Fibroblast of upper back skin (primary cell): ENCODE results near the gene CASQ1.

Experiments used
- DNase-seq: peaks from one replicate; pipeline ENCODE4 v3.0.0-alpha.2; 2013

The CASQ1 gene

DNA sequence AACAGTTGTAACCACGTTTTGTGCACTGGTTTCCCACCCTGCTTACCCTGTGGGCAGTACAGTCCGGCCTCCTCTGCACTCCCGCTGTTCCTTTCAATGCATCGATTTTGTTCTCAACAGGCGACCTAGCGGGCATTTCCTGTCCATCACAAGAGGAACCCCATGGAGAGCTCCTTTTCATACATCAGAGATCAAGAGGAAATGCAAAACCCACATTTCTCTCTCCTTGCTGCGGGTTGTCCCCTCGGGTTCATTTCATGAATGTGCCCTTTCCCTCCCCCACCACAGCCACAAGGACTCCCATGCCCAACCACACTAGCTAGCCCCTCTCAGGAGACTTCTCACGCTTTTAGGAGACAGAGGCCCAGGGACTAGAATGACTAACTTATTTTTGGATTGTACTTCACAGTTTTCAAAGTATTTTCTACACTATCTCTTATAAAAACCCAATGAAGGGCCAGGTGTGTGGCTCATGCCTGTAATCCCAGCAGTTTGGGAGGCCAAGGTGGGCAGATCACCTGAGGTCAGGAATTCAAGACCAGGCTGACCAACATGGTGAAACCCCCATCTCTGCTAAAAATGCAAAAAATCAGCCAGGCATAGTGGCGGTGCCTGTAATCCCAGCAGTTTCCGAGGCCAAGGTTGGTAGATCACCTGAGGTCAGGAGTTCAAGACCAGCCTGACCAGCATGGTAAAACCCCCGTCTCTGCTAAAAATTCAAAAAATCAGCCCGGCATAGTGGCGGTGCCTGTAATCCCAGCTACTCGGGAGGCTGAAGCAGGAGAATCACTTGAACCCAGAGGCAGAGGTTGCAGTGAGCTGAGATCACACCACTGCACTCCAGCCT, 20.6 kb upstream of the CASQ1 start:
- DNase-seq = peak; percentile 20

DNA sequence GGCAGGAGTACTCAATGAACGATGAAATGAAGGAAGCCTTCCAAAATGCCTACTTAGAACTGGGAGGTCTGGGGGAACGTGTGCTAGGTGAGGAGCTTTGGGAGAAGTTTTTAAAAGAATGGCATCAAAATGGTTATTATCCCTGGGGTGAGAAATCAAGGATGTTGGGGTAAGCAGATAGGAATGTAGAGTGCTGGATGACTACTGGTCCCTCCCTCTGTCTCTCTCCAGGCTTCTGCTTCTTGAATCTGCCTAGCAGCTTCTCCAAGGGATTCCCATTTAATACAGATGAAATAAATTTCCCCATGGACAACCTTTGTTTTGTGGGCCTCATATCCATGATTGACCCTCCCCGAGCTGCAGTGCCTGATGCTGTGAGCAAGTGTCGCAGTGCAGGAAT, 19.0 kb upstream of the CASQ1 start:
- peak; percentile 28 for DNase-seq

- no peak for DNase-seq
These were observed 18.4 kb upstream of the CASQ1 start for GRCh38 chr1:160171980-160172379.

DNA sequence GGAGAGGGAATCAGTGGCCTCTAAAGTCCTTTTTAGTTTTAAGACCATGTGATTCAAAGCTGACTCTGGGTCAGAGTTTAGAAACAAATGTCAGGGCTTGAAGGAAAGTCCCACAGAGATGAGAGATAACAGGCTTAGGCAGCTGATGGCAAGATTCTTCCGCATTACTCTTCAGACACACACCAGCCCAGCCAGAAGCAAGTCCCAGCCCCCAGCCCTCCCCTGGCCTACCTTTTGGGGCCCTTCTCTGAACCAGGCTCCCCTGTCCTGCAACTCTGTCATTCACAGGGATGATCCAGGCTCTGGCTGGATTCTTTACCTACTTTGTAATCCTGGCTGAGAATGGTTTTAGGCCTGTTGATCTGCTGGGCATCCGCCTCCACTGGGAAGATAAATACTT, 13.1 kb upstream of the CASQ1 start:
- no peak for DNase-seq

GRCh38 chr1:160177667-160178066, 12.7 kb upstream of the CASQ1 start:
- DNase-seq = no peak

DNA sequence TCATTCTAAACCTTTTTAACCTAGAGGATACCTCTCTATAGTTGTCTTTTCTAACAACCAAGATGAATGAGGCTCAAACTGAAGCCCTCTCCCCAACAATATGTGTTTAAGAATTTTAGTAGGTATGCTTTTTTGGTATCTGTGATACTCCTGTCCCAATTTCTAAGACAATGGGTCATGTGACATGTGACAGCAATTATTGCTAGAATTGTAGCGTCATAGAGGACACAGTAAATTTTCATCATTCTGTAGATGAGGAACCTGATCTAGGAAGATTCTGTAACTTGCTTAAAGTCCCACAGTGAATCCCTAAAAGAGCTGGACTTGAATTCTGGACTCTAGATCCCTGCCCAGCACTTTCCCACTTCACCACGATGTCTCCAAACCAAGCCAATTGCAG, 11.6 kb upstream of the CASQ1 start:
- no peak for DNase-seq

GRCh38 chr1:160179336-160179735, 11.0 kb upstream of the CASQ1 start:
- DNase-seq = no peak

DNA sequence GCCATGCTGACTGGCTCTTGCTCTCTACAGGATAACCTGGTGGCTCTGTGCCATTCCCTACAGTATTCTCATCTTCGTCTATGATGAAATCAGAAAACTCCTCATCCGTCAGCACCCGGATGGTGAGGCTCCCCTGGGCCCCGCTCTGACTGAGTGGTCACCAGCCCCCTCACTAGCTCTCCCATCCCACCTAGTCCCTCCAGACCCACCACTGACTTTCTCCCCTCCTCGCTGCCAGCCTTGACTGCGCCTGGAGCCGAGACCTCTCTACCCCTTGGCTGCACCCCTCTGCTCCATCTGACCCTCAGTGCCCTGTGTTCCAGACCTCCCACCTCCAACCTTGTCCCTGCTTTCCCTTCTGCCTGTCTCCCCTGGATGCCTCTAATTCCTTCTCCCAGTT, 4.1 kb upstream of the CASQ1 start:
- DNase-seq = no peak

- no peak for DNase-seq
These were observed 3.6 kb upstream of the CASQ1 start for GRCh38 chr1:160186729-160187128.

GRCh38 chr1:160187407-160187806, 3.0 kb upstream of the CASQ1 start:
- DNase-seq = no peak

DNA sequence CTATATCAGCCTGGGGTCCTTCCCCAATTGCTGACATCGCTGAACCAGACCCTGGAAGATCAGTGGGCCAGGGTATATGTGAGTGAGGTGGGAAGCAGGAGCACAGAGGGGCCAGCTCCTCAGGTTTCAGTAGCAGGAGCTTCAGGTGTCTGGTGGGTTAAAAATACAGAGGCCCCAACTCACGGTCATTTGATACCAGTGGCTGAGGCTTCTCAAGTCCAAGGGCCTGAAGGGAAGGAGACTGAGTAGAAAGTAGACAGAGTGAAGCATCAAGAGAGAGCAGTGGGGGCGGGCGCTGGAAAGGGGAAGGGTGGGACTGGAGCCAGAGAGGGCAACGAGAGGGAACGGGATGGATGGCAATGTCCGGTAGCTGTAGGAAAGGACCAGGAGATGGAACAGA, 2.0 kb upstream of the CASQ1 start:
- DNase-seq = no peak

- no peak for DNase-seq
These were observed 1.4 kb downstream of the CASQ1 start for GRCh38 chr1:160191756-160192155.

- DNase-seq = peak; percentile 45
These were observed 1.9 kb downstream of the CASQ1 start for GRCh38 chr1:160192234-160192633.

DNA sequence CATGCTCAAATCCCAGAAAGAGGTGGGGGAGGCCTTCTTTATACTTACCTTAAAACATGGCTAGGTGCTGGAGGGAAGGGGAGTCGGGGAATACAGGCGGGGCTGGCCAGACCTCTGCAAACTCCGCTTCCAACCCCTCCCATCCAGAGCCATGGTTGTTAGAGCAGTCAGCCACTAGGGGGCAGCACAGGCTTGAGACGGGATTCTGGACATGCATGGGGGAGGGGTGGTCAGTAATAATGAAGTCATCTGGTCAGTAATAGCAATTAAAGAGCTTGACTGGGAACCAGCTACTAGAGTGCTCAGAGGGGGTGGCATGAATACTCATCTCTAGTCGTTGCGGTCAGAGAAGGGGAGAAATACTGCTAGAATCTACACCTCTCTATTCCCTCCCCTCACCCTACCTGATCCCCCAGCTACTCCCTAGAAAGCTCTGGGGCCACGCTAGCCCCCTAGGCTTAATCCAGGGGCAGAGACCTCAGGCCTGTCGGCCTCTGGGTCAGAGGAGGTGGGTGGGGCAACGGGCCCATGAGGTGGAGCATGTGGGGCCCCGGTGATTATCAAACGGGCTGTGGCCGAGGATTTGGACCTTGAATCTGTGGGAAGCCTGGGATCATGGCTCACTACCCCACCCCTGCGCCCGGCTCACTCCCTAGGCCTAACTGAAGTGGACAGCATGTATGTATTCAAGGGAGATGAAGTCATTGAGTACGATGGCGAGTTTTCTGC, 2.9 kb downstream of the CASQ1 start:
- DNase-seq = peak; percentile 86

GRCh38 chr1:160193832-160194736, 3.7 kb downstream of the CASQ1 start:
- no peak for DNase-seq

- no peak for DNase-seq
These were observed 4.3 kb downstream of the CASQ1 start for GRCh38 chr1:160194737-160195059.

GRCh38 chr1:160196143-160196542, 5.8 kb downstream of the CASQ1 start:
- no peak for DNase-seq

- DNase-seq = no peak
These were observed 6.9 kb downstream of the CASQ1 start for GRCh38 chr1:160197231-160197630.

DNA sequence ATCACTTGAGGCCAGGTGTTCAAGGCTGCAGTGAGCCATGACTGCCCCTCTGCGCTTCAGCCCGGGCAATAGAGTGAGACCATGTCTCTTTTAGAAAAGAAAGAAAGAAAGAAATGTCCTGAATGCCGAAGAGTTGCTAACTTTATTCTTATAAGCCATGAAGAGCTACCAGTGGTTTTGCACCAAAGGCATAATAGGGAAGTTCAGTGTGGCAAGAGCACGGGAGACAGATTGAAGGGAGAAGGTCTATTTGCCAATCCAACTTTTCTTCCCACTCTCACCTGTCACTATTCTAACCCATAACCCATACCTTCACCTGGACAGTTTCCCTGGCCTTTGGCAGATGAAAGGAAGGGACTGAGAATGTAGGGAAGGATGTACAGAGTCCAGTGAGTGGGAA, 10.4 kb downstream of the CASQ1 start:
- DNase-seq = no peak

DNA sequence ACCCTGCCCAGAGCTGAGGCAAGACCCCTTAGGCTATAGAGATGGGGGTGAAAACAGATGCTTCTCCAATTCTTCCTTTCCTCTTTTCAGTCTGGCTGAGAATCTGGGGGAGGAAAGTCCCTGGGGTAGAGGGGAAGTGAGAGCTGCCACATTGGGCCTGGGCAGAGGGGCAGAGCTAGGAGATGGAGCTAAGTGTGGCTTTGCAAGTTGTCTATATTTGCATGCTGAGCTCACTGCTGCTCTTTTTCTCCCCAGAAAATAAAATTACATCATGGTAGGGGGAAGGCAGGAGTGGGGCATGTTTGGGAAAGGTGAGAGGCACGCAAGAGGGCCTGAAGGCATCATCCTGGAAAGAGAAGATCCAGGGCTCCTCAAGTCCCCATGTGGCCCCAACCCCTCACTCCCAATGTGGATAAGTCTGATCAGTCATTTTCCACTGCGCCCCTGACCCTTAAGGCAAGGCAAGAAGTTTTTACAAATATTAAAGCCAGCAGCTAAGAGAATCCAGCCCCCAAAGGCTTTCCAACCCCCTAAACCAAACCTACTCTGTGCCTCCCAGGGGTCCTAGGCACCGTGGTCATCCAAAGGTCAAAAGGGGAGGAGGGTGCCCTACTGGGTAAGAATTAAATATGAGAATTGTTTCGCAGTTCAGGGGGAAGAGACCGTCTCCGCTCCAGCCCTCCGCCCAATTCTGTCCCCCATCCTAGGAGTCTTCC, 14.3 kb downstream of the CASQ1 start:
- peak; percentile 36 for DNase-seq

DNA sequence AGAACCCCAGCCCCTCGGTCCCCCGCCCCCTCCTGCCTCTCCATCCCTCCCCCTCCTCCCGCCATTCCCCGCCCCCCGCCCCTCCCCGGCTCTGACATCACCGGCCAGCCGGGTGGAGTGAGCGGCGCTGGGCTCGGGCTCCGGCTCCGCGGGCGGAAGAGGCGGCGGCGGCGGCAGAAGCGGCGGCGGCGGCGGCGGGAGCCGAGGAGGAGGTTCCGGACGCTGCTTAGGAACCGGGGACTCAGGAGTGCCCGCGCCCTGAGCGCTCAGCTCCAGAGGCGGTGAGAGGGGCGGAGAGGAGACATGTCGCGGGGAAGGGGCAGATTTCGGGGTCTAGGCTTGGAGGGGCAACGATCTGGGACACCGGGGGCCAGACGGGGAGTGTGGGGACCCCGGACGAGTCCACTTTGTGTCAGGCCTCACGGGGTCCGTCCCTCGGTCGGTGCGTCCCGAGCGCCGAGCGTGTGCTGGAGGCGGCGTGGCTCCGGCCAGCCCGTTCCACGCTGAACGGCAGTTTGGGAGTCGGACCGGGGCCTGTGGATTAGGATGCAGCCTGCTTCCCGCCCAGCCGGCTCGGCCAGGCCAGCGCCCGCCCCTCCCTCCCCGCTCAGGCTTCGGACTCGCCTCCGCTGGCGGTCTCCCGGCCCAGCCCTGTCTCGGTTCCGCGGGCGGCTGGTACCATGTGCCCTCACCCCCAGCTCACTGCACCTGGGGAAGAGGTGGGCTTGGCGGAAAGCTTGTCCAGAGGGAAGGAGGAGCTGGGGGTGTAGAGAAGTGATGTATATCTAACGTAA, 15.1 kb downstream of the CASQ1 start, which contains the start of gene PEA15:
Gene PEA15 (plus strand): TSS at position 143 of the 794 bp plus-strand sequence. CDS start 6,161 bp downstream, outside the sequence.
- DNase-seq = peak; percentile 75

DNA sequence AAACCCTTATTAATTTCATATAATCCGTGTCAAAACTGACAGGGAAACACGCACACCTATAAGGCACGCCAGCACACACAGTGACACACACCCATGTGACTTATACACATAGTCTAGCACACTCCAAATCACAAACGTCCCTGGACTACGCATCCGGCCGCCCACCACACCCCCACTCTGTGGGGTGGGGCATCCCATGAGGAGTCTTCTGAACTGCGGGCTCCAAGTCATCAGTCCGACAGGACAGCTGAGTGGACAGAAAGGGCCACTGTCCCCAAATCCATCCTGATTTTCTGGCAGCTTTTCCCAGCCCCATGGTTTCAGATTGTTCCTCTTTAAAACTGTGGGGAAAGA, 15.6 kb downstream of the CASQ1 start:
- peak; percentile 56 for DNase-seq
